ENCODE measurements around the gene ZNF578.
"Not testable (repeated sequence)": the region's sequence is repeated elsewhere in the genome, so short reads cannot be mapped to it uniquely, and the experiment has no call there.

Gene ZNF578

DNA sequence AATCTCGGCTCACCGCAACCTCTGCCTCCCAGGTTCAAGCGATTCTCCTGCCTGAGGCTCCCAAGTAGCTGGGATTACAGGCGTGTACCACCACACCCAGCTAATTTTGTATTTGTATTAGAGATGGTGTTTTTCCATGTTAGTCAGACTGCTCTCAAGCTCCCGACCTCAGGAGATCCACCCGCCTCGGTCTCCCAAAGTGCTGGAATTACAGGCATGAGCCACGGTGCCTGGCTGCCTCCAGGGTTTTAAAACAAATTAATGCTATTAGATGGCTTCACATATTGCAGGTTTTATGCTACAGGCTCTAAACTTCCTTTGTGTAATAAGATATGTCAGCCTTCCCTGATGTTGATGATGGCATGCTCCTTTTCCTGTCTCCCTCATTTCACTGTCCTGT lies 108.3 kb downstream of the ZNF578 start:
- DNase-seq (ENCODE audit: low spot score), result not testable (repeated sequence)

All from pons (tissue), 1 donor.